Measurements from ENCODE around the gene FRMD3.
"Not testable (repeated sequence)": the region's sequence is repeated elsewhere in the genome, so short reads cannot be mapped to it uniquely, and the experiment has no call there.

Gene FRMD3

DNA sequence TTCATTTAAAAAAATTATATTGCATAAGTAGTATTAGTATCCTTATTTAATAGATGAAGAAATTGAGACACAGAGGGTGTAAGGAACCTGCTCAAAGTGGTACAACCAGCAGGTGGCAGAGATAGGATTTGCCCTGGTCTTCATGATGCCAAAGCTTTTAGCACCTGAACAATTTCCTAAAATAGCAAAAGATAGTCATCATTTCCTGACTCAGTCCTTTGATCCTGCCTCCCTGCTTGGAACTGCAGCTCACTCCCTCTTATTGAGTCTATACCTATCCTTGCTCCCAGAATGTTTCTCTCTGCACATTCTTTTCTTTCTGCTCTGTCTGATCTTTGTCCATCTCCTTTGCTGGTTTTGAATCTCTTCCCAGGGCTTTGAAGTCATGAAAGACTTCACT, 155.8 kb downstream of the FRMD3 start:
- H2AFZ ChIP-seq (ENCODE audit: low read length, unreplicated experiment), result no peak overlapping the region
- no peaks in the 10 kb centered on the region for H3K79me2 ChIP-seq (ENCODE audit: control insufficient read depth, insufficient read depth, low read length, unreplicated experiment)
- H3K36me3 ChIP-seq (ENCODE audit: insufficient read depth, low read length), result no peaks in the 10 kb centered on the region; the same call in 1 of the 2 replicates
- no peaks in the 10 kb centered on the region for H3K27me3 ChIP-seq (ENCODE audit: insufficient read depth, low read length)
- H3K27ac ChIP-seq (ENCODE audit: low read depth, low read length), result no peak overlapping the region
- peaks cover 7% of the 10 kb centered on the region for H3K4me1 ChIP-seq (ENCODE audit: control insufficient read depth, insufficient read depth, low read length, unreplicated experiment)
- no peak overlapping the region for H3K4me3 ChIP-seq (ENCODE audit: low read depth, low read length)

DNA sequence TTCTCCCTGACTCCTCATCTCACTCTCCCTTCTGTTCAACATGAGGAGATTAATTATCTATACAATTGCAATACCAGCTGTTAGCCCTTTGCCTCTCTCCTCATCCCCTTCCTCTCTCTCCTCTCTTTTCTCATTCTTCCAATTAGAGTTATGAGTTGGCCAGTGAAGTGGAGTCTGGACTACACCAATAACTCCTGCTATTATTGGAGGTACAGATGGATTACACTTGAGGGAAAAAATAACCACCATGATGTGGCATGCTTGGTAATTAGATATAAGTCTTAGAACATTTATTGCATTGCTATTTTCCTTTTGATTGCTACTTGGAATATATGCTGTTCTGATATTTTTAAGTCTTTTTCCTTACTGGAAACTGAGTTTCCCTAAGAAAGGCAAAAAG, 159.2 kb downstream of the FRMD3 start:
- Histone ChIP-seq H3K4me3 (ENCODE audit: low read depth, low read length) (no peak overlapping the region), H3K79me2 (ENCODE audit: control insufficient read depth, insufficient read depth, low read length, unreplicated experiment) (no peaks in the 10 kb centered on the region), H3K36me3 (ENCODE audit: insufficient read depth, low read length) (no peaks in the 10 kb centered on the region; the same call in 1 of the 2 replicates), H3K27ac (ENCODE audit: low read depth, low read length) (no peak overlapping the region), H3K27me3 (ENCODE audit: insufficient read depth, low read length) (no peaks in the 10 kb centered on the region), H2AFZ (ENCODE audit: low read length, unreplicated experiment) (no peak overlapping the region), H3K4me1 (ENCODE audit: control insufficient read depth, insufficient read depth, low read length, unreplicated experiment) (no peaks in the 10 kb centered on the region)

DNA sequence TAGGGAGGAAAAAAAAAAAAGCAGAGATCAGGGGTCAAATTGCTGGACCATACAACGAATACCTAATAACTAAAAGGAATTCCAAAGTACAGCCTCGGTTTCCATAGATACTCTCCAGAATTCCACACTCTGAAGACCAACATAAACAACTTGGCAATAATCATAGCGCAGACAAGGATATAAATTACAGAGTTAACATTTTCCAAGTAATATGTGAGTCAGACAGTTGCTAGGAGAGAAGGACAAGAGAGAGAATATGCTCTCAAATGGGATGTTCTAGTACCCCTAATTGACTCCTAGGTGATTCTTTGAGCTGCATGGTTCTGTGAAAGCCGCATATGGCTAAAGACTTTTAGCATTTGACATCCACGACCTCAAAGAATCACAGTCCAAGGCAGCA, 165.2 kb downstream of the FRMD3 start:
- Histone ChIP-seq H3K4me3 (ENCODE audit: low read depth, low read length) (no peak overlapping the region), H3K27me3 (ENCODE audit: insufficient read depth, low read length) (no peaks in the 10 kb centered on the region), H3K27ac (ENCODE audit: low read depth, low read length) (no peak overlapping the region), H2AFZ (ENCODE audit: low read length, unreplicated experiment) (no peak overlapping the region), H3K36me3 (ENCODE audit: insufficient read depth, low read length) (no peaks in the 10 kb centered on the region), H3K79me2 (ENCODE audit: control insufficient read depth, insufficient read depth, low read length, unreplicated experiment) (no peaks in the 10 kb centered on the region), H3K4me1 (ENCODE audit: control insufficient read depth, insufficient read depth, low read length, unreplicated experiment) (no peaks in the 10 kb centered on the region)

DNA sequence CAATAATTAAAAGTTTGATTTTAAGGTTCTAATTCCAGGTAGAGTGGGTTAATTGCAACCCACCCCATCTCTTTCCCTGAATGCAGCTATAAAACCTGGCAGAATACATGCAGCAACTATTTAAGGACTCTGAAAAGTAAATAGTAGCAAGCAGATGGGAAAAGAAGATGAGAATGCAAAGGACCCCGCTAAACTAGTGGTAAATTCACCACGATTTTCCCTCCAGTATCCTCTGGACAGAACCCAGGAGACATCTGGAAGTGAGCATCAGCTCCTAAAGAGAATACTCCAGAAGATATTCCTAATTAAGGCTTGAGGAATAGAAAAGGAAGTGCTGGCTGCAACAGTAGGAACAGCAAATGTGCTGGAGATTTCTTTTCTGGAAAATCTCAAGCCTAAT, 170.9 kb downstream of the FRMD3 start:
- Histone ChIP-seq H3K4me1 (ENCODE audit: control insufficient read depth, insufficient read depth, low read length, unreplicated experiment) (peaks cover 6% of the 10 kb centered on the region), H3K79me2 (ENCODE audit: control insufficient read depth, insufficient read depth, low read length, unreplicated experiment) (no peaks in the 10 kb centered on the region), H3K4me3 (ENCODE audit: low read depth, low read length) (no peak overlapping the region), H3K27me3 (ENCODE audit: insufficient read depth, low read length) (no peaks in the 10 kb centered on the region), H3K27ac (ENCODE audit: low read depth, low read length) (no peak overlapping the region), H2AFZ (ENCODE audit: low read length, unreplicated experiment) (no peak overlapping the region), H3K36me3 (ENCODE audit: insufficient read depth, low read length) (no peaks in the 10 kb centered on the region)

DNA sequence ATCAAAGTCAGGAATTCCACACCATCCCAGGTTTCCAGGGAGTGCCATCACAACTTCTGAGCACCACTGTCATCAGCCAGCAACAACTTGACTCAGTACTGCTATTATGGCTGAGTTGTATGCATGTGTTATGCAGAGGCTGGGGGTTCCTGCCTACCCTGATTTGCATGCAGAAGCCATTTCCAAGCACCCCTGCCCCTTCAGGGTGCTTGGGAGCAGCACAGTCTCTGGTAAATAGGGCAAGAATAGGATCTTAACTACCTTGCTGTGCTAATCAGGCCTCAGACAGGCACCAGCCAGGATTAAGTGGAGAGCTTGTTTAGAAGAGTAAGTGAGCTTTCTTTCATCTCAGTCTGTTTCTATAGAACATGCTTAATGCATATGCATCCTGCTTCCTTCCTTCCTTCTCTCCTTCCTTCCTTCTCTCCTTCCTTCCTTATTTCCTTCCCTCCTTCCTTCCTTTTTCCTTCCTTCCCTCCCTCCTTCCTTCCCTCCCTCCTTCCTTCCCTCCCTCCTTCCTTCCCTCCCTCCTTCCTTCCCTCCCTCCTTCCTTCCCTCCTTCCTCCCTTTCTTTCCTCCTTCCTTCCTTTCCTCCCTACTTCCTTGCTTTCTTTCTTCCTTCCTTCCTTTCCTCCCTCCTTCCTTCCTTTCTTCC, 175.7 kb downstream of the FRMD3 start:
- no peaks in the 10 kb centered on the region for H3K79me2 ChIP-seq (ENCODE audit: control insufficient read depth, insufficient read depth, low read length, unreplicated experiment)
- no peaks in the 10 kb centered on the region for H3K27me3 ChIP-seq (ENCODE audit: insufficient read depth, low read length)
- H3K4me3 ChIP-seq (ENCODE audit: low read depth, low read length), result no peak overlapping the region
- peaks cover 6% of the 10 kb centered on the region for H3K4me1 ChIP-seq (ENCODE audit: control insufficient read depth, insufficient read depth, low read length, unreplicated experiment)
- no peak overlapping the region for H3K27ac ChIP-seq (ENCODE audit: low read depth, low read length)
- H3K36me3 ChIP-seq (ENCODE audit: insufficient read depth, low read length), result no peaks in the 10 kb centered on the region
- no peak overlapping the region for H2AFZ ChIP-seq (ENCODE audit: low read length, unreplicated experiment)

DNA sequence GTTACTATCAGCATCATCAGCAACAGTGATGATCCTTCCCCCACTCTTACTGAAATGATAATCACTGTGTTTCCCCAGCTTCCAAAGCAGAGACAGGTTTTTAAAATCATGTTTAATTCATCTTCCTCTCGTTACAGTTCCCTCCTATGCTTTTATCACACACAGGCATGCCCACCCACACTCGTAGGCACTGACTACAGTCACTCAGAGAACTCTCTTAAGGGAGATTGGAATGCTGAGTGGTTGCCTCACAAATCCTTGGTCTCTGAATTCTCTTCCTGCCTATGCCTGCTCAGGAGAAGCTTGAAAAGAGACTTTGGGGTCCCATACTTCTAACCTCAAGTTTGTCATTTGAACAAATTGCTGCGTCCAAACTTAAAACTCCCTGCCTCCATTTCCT, 179.2 kb downstream of the FRMD3 start:
- Histone ChIP-seq H3K4me1 (ENCODE audit: control insufficient read depth, insufficient read depth, low read length, unreplicated experiment) (no peaks in the 10 kb centered on the region), H3K4me3 (ENCODE audit: low read depth, low read length) (no peak overlapping the region), H3K27ac (ENCODE audit: low read depth, low read length) (no peak overlapping the region)

DNA sequence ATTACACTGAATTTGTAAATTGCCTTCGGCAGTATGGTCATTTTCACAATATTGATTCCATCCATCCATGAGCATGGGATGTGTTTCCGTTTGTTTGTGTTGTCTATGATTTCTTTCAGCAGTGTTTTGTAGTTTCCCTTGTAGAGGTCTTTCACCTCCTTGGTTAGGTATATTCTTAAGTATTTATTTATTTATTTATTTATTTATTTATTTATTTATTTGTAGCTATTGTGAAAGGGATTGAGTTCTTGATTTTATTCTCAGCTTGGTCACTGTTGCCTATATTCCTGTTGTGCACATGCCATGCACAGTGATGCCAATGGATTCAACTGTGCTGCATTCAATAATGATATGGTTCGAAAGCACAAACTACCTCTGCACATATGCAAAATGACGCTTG, 179.7 kb downstream of the FRMD3 start:
- not testable (repeated sequence) for H2AFZ ChIP-seq (ENCODE audit: low read length, unreplicated experiment); H3K79me2 ChIP-seq (ENCODE audit: control insufficient read depth, insufficient read depth, low read length, unreplicated experiment); H3K27me3 ChIP-seq (ENCODE audit: insufficient read depth, low read length); H3K36me3 ChIP-seq (ENCODE audit: insufficient read depth, low read length); H3K4me3 ChIP-seq (ENCODE audit: low read depth, low read length); H3K27ac ChIP-seq (ENCODE audit: low read depth, low read length); H3K4me1 ChIP-seq (ENCODE audit: control insufficient read depth, insufficient read depth, low read length, unreplicated experiment)

More for the DNA sequence above, 179.2 kb downstream of the FRMD3 start:
- Histone ChIP-seq H3K27me3 (ENCODE audit: insufficient read depth, low read length) (no peaks in the 10 kb centered on the region), H3K79me2 (ENCODE audit: control insufficient read depth, insufficient read depth, low read length, unreplicated experiment) (no peaks in the 10 kb centered on the region), H2AFZ (ENCODE audit: low read length, unreplicated experiment) (no peak overlapping the region), H3K36me3 (ENCODE audit: insufficient read depth, low read length) (no peaks in the 10 kb centered on the region)

DNA sequence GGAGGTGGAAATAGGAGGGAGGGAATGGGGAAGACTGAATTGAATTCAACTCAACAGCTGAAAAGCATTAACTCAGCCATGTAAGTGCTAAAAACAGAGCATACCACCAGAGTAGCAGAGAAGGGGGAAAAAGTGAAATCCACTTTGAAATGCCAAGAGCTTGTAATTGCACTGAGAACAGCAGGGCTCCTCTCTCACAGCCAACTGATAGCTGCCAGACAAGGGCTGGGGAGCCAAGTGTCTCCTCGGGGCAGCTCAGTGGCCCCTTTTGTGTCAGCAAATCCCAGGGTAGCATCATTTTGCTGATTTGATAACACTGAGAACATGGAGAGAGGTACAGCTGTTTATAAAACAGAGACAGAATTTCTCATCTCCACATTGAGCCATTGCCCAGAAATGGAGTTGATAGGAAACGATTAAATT, 182.5 kb downstream of the FRMD3 start:
- no peaks in the 10 kb centered on the region for H3K79me2 ChIP-seq (ENCODE audit: control insufficient read depth, insufficient read depth, low read length, unreplicated experiment)
- H2AFZ ChIP-seq (ENCODE audit: low read length, unreplicated experiment), result no peak overlapping the region
- H3K27me3 ChIP-seq (ENCODE audit: insufficient read depth, low read length), result no peaks in the 10 kb centered on the region
- H3K4me3 ChIP-seq (ENCODE audit: low read depth, low read length), result no peak overlapping the region
- no peak overlapping the region for H3K27ac ChIP-seq (ENCODE audit: low read depth, low read length)
- H3K4me1 ChIP-seq (ENCODE audit: control insufficient read depth, insufficient read depth, low read length, unreplicated experiment), result no peaks in the 10 kb centered on the region
- H3K36me3 ChIP-seq (ENCODE audit: insufficient read depth, low read length), result no peaks in the 10 kb centered on the region

DNA sequence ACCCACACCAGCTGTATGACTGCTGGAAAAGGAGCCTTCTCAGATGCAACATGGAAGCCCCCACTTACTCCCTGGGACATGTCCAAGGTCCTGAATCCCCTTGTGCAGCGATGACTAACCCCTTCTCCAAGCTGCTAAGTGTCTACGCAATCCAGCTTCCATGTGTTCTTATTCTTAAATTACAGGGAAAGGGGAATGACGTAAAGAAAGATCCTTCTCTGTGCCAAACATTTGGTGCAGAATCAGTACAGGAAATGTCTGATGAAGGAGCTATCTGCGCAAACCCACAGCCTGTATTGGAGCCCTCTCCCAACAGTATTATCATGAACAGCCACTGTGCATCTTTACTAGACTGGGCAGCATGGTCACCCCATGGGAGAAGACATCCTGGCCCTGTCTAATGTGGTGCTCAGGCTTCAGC, 183.2 kb downstream of the FRMD3 start:
- no peaks in the 10 kb centered on the region for H3K79me2 ChIP-seq (ENCODE audit: control insufficient read depth, insufficient read depth, low read length, unreplicated experiment)
- H2AFZ ChIP-seq (ENCODE audit: low read length, unreplicated experiment), result no peak overlapping the region
- no peaks in the 10 kb centered on the region for H3K4me1 ChIP-seq (ENCODE audit: control insufficient read depth, insufficient read depth, low read length, unreplicated experiment)
- H3K27me3 ChIP-seq (ENCODE audit: insufficient read depth, low read length), result no peaks in the 10 kb centered on the region
- H3K27ac ChIP-seq (ENCODE audit: low read depth, low read length), result no peak overlapping the region
- H3K4me3 ChIP-seq (ENCODE audit: low read depth, low read length), result no peak overlapping the region
- no peaks in the 10 kb centered on the region for H3K36me3 ChIP-seq (ENCODE audit: insufficient read depth, low read length)

DNA sequence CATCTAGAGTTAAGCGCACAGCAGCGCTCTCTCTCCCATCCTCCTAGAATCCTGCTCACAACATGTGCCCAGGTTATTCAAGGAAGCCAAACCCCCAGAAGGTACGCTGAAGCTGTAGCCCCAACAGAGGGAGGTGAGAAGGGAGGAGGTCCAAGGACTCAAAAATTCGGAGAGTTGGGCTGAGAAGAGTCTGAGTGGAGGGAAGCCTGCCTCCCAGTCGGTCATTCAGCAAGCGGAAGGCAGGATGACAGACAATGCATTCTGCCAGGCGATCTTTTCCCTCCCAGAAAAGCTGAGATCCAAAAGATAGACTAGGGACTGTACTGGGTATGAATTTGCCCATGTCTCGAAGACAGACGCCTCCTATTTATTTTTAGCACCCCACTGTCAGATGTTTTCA, 189.2 kb downstream of the FRMD3 start:
- H3K4me3 ChIP-seq (ENCODE audit: low read depth, low read length), result no peak overlapping the region
- no peaks in the 10 kb centered on the region for H3K36me3 ChIP-seq (ENCODE audit: insufficient read depth, low read length)
- peaks cover 10% of the 10 kb centered on the region for H3K4me1 ChIP-seq (ENCODE audit: control insufficient read depth, insufficient read depth, low read length, unreplicated experiment)
- H2AFZ ChIP-seq (ENCODE audit: low read length, unreplicated experiment), result no peak overlapping the region
- no peaks in the 10 kb centered on the region for H3K79me2 ChIP-seq (ENCODE audit: control insufficient read depth, insufficient read depth, low read length, unreplicated experiment)
- no peak overlapping the region for H3K27ac ChIP-seq (ENCODE audit: low read depth, low read length)
- no peaks in the 10 kb centered on the region for H3K27me3 ChIP-seq (ENCODE audit: insufficient read depth, low read length)

DNA sequence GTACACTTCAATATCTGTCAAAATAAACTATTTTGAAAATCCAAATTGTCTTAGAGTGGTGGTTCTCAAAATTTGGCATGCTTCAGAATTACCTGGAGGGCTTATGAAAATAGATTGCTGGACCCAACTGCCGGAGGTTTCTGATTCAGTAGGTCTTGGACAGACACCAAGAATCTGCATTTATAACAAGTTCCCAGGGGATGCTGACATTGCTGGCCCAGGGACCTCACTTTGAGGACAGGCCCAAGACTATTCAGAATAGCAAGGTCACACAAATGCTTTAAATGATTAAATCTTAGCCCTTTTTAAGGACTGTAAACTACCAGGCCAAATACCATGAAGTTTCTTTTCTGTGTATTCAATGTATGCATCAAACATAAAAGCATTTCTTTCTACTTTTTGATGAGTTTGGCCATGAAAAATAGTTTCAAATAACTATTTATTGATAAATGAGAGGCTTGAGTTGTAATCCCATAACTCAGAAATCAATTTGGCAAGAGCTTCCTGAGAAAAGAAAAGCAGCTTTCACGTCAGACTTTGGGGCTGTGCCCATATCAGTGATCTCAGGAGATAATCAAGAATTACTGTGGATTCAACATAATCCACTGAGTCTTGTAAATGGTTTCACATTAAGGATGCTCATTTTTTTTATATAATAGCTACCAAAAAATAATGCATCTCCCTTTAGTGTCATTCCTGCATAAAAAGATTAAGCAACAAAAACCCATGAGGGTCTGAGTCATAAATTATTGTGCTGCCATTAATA, 191.4 kb downstream of the FRMD3 start:
- Histone ChIP-seq H2AFZ (ENCODE audit: low read length, unreplicated experiment) (no peak overlapping the region), H3K36me3 (ENCODE audit: insufficient read depth, low read length) (no peaks in the 10 kb centered on the region), H3K79me2 (ENCODE audit: control insufficient read depth, insufficient read depth, low read length, unreplicated experiment) (no peaks in the 10 kb centered on the region), H3K27me3 (ENCODE audit: insufficient read depth, low read length) (no peaks in the 10 kb centered on the region), H3K4me1 (ENCODE audit: control insufficient read depth, insufficient read depth, low read length, unreplicated experiment) (peaks cover 10% of the 10 kb centered on the region), H3K27ac (ENCODE audit: low read depth, low read length) (no peak overlapping the region), H3K4me3 (ENCODE audit: low read depth, low read length) (no peak overlapping the region)

Measured in ACC112 (cell line).